ENCODE measurements around the gene BPIFB2.

Gene BPIFB2

GRCh38 chr20:33031531-33031930 is 24.0 kb downstream of the BPIFB2 start, which contains the start of gene BPIFB6:
Gene BPIFB6 (plus strand): TSS chr20:33031648. CDS start chr20:33031648, 0 bp downstream.
- H2BK15ac ChIP-seq (ENCODE audit: low read depth, poor library complexity, severe bottlenecking), result no peak within 1 kb of the TSS
- no peak within 1 kb of the TSS for H2BK120ac ChIP-seq (ENCODE audit: low read depth, low read length)
- no peak within 1 kb of the TSS for H2AFZ ChIP-seq (ENCODE audit: low read depth, low read length)
- no peak within 1 kb of the TSS for H3K4ac ChIP-seq (ENCODE audit: low read depth in 1 of 2, low read length in 2 of 2)
- no peak for DNase-seq
- H3K9ac ChIP-seq (ENCODE audit: low read length), result no peak within 1 kb of the TSS
- no peaks in the 10 kb centered on the region for H3K36me3 ChIP-seq (ENCODE audit: control insufficient read depth in 1 of 2, insufficient read depth in 2 of 2, low read depth in 1 of 2, low read length in 2 of 2)
- H2BK12ac ChIP-seq (ENCODE audit: low read length in 2 of 2), result no peak within 1 kb of the TSS
- no peak within 1 kb of the TSS for H2BK5ac ChIP-seq (ENCODE audit: low read depth, low read length, poor library complexity, severe bottlenecking)
- H4K91ac ChIP-seq (ENCODE audit: low read length), result no peak within 1 kb of the TSS
- no peak within 1 kb of the TSS for H3K4me3 ChIP-seq (ENCODE audit: insufficient read depth in 1 of 2, low read depth in 1 of 2, low read length in 2 of 2)
- no peak within 1 kb of the TSS for H3K18ac ChIP-seq (ENCODE audit: low read depth in 1 of 2, low read length in 2 of 2)
- H3K23ac ChIP-seq (ENCODE audit: low read length in 2 of 2), result no peak within 1 kb of the TSS
- no peak within 1 kb of the TSS for H3K27ac ChIP-seq (ENCODE audit: low read length, poor library complexity, severe bottlenecking)
- peaks cover 16 to 54% of the 10 kb centered on the region in 2 experiments for H3K27me3 ChIP-seq (ENCODE audit: control insufficient read depth in 1 of 2, insufficient read depth in 1 of 2, low read length in 2 of 2)
- H4K8ac ChIP-seq (ENCODE audit: low read length), result no peak within 1 kb of the TSS
- no peak within 1 kb of the TSS for H2AK5ac ChIP-seq (ENCODE audit: low read length, severe bottlenecking)
- no peaks in the 10 kb centered on the region for H3K9me3 ChIP-seq (ENCODE audit: control insufficient read depth, low read length)
- H3K14ac ChIP-seq (ENCODE audit: low read length in 2 of 2), result no peak within 1 kb of the TSS
- H3K4me1 ChIP-seq (ENCODE audit: control insufficient read depth, insufficient read depth, low read depth, low read length), result no peaks in the 10 kb centered on the region
- WGBS, result 85% methylated on average over 7 of the region's 10 CpGs
- H3K4me2 ChIP-seq (ENCODE audit: low read length, poor library complexity, severe bottlenecking), result no peak within 1 kb of the TSS
- no peaks in the 10 kb centered on the region for H3K79me1 ChIP-seq (replicated peaks; ENCODE audit: low read length, poor library complexity, severe bottlenecking)

- Histone ChIP-seq H3K4ac (ENCODE audit: low read depth in 1 of 2, low read length in 2 of 2) (no peak overlapping the region), H3K14ac (ENCODE audit: low read length in 2 of 2) (no peak overlapping the region), H3K79me1 (replicated peaks; ENCODE audit: low read length, poor library complexity, severe bottlenecking) (no peaks in the 10 kb centered on the region), H2BK5ac (ENCODE audit: low read depth, low read length, poor library complexity, severe bottlenecking) (no peak overlapping the region), H4K91ac (ENCODE audit: low read length) (no peak overlapping the region), H4K8ac (ENCODE audit: low read length) (no peak overlapping the region), H3K4me1 (ENCODE audit: control insufficient read depth, insufficient read depth, low read depth, low read length) (no peaks in the 10 kb centered on the region), H3K36me3 (ENCODE audit: control insufficient read depth in 1 of 2, insufficient read depth in 2 of 2, low read depth in 1 of 2, low read length in 2 of 2) (no peaks in the 10 kb centered on the region), H3K27ac (ENCODE audit: low read length, poor library complexity, severe bottlenecking) (no peak overlapping the region), H2AFZ (ENCODE audit: low read depth, low read length) (no peak overlapping the region), H2BK120ac (ENCODE audit: low read depth, low read length) (no peak overlapping the region), H3K4me2 (ENCODE audit: low read length, poor library complexity, severe bottlenecking) (no peak overlapping the region), H3K4me3 (ENCODE audit: insufficient read depth in 1 of 2, low read depth in 1 of 2, low read length in 2 of 2) (no peak overlapping the region), H2BK15ac (ENCODE audit: low read depth, poor library complexity, severe bottlenecking) (no peak overlapping the region), H2BK12ac (ENCODE audit: low read length in 2 of 2) (no peak overlapping the region), H2AK5ac (ENCODE audit: low read length, severe bottlenecking) (no peak overlapping the region), H3K18ac (ENCODE audit: low read depth in 1 of 2, low read length in 2 of 2) (no peak overlapping the region), H3K9ac (ENCODE audit: low read length) (no peak overlapping the region), H3K27me3 (ENCODE audit: control insufficient read depth in 1 of 2, insufficient read depth in 1 of 2, low read length in 2 of 2) (peaks cover 16 to 52% of the 10 kb centered on the region in 2 experiments), H3K23ac (ENCODE audit: low read length in 2 of 2) (no peak overlapping the region), H3K9me3 (ENCODE audit: control insufficient read depth, low read length) (no peaks in the 10 kb centered on the region)
- 57% methylated on average over 6 of the region's 6 CpGs for WGBS
- no peak for DNase-seq
These were observed 25.1 kb downstream of the BPIFB2 start for GRCh38 chr20:33032555-33032954.

- Histone ChIP-seq H2BK120ac (ENCODE audit: low read depth, low read length) (no peak overlapping the region), H3K14ac (ENCODE audit: low read length in 2 of 2) (no peak overlapping the region), H2BK12ac (ENCODE audit: low read length in 2 of 2) (no peak overlapping the region), H3K18ac (ENCODE audit: low read depth in 1 of 2, low read length in 2 of 2) (no peak overlapping the region), H4K91ac (ENCODE audit: low read length) (no peak overlapping the region), H3K27me3 (ENCODE audit: control insufficient read depth in 1 of 2, insufficient read depth in 1 of 2, low read length in 2 of 2) (peaks cover 9 to 45% of the 10 kb centered on the region in 2 experiments), H4K8ac (ENCODE audit: low read length) (no peak overlapping the region), H3K4me1 (ENCODE audit: control insufficient read depth, insufficient read depth, low read depth, low read length) (no peaks in the 10 kb centered on the region), H3K4ac (ENCODE audit: low read depth in 1 of 2, low read length in 2 of 2) (no peak overlapping the region), H3K9me3 (ENCODE audit: control insufficient read depth, low read length) (peaks cover 3% of the 10 kb centered on the region), H2AK5ac (ENCODE audit: low read length, severe bottlenecking) (no peak overlapping the region), H3K27ac (ENCODE audit: low read length, poor library complexity, severe bottlenecking) (no peak overlapping the region), H3K23ac (ENCODE audit: low read length in 2 of 2) (no peak overlapping the region), H3K9ac (ENCODE audit: low read length) (no peak overlapping the region), H2BK5ac (ENCODE audit: low read depth, low read length, poor library complexity, severe bottlenecking) (no peak overlapping the region), H3K4me2 (ENCODE audit: low read length, poor library complexity, severe bottlenecking) (no peak overlapping the region), H3K36me3 (ENCODE audit: control insufficient read depth in 1 of 2, insufficient read depth in 2 of 2, low read depth in 1 of 2, low read length in 2 of 2) (no peaks in the 10 kb centered on the region), H3K4me3 (ENCODE audit: insufficient read depth in 1 of 2, low read depth in 1 of 2, low read length in 2 of 2) (no peak overlapping the region), H2BK15ac (ENCODE audit: low read depth, poor library complexity, severe bottlenecking) (no peak overlapping the region), H2AFZ (ENCODE audit: low read depth, low read length) (no peak overlapping the region), H3K79me1 (replicated peaks; ENCODE audit: low read length, poor library complexity, severe bottlenecking) (no peaks in the 10 kb centered on the region)
- DNase-seq, result no peak
- WGBS, result 58% methylated on average over 5 of the region's 5 CpGs
These were observed 25.9 kb downstream of the BPIFB2 start for GRCh38 chr20:33033381-33033780.

GRCh38 chr20:33034115-33034514 is 26.6 kb downstream of the BPIFB2 start:
- H3K27ac ChIP-seq (ENCODE audit: low read length, poor library complexity, severe bottlenecking), result no peak overlapping the region
- H2BK120ac ChIP-seq (ENCODE audit: low read depth, low read length), result no peak overlapping the region
- no peak overlapping the region for H3K14ac ChIP-seq (ENCODE audit: low read length in 2 of 2)
- H3K79me1 ChIP-seq (replicated peaks; ENCODE audit: low read length, poor library complexity, severe bottlenecking), result no peaks in the 10 kb centered on the region
- no peak overlapping the region for H2BK15ac ChIP-seq (ENCODE audit: low read depth, poor library complexity, severe bottlenecking)
- H3K18ac ChIP-seq (ENCODE audit: low read depth in 1 of 2, low read length in 2 of 2), result no peak overlapping the region
- H4K91ac ChIP-seq (ENCODE audit: low read length), result no peak overlapping the region
- peaks cover 3% of the 10 kb centered on the region for H3K9me3 ChIP-seq (ENCODE audit: control insufficient read depth, low read length)
- no peak overlapping the region for H2BK5ac ChIP-seq (ENCODE audit: low read depth, low read length, poor library complexity, severe bottlenecking)
- H3K4me2 ChIP-seq (ENCODE audit: low read length, poor library complexity, severe bottlenecking), result no peak overlapping the region
- no peak overlapping the region for H4K8ac ChIP-seq (ENCODE audit: low read length)
- WGBS, result 65% methylated on average over 3 of the region's 5 CpGs
- H2BK12ac ChIP-seq (ENCODE audit: low read length in 2 of 2), result no peak overlapping the region
- H3K4me1 ChIP-seq (ENCODE audit: control insufficient read depth, insufficient read depth, low read depth, low read length), result no peaks in the 10 kb centered on the region
- H2AFZ ChIP-seq (ENCODE audit: low read depth, low read length), result no peak overlapping the region
- no peak overlapping the region for H3K4me3 ChIP-seq (ENCODE audit: insufficient read depth in 1 of 2, low read depth in 1 of 2, low read length in 2 of 2)
- DNase-seq, result no peak
- no peak overlapping the region for H3K9ac ChIP-seq (ENCODE audit: low read length)
- H3K4ac ChIP-seq (ENCODE audit: low read depth in 1 of 2, low read length in 2 of 2), result no peak overlapping the region
- no peaks in the 10 kb centered on the region for H3K36me3 ChIP-seq (ENCODE audit: control insufficient read depth in 1 of 2, insufficient read depth in 2 of 2, low read depth in 1 of 2, low read length in 2 of 2)
- H3K23ac ChIP-seq (ENCODE audit: low read length in 2 of 2), result no peak overlapping the region
- H3K27me3 ChIP-seq (ENCODE audit: control insufficient read depth in 1 of 2, insufficient read depth in 1 of 2, low read length in 2 of 2), result peaks cover 4 to 45% of the 10 kb centered on the region in 2 experiments
- H2AK5ac ChIP-seq (ENCODE audit: low read length, severe bottlenecking), result no peak overlapping the region
